ENCODE measurements around the gene POLH. TPM values are rescaled to one million over a fixed set of nuclear protein-coding genes. Genes with fewer than 3 reads are reported as not detected.

The POLH gene
- total and polyA plus RNA-seq, 2 of the 4 experiments (the other 2 are of a cell fraction): 13.3 to 26.0 TPM

DNA sequence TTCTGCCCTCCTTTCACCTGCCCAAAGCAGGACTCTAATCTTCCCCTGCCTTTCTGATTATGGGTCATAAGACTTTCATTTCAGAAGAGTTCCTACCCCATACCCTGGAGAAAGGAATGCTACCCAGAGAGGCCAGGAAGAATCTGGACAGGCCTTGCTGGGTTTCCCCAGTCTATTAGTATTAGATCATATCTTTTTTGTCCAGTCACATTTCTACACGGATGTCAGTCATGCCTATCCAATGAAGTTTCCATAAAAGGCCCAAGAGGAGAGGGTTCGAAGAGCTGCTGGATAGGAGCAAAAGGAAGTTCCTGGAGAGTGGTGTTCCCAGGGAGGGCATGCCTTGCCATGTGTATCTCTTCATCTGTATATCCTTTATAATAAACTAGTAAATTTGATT, 3.2 kb downstream of the POLH start:
- Histone ChIP-seq H3K4me3 (ENCODE audit: insufficient read depth, low read depth, low read length) (no peak overlapping the region), H2BK120ac (ENCODE audit: low read depth, low read length) (no peak overlapping the region), H3K27me3 (ENCODE audit: control insufficient read depth, insufficient read depth, low read length) (no peaks in the 10 kb centered on the region), H3K4me2 (ENCODE audit: low read depth, low read length) (no peak overlapping the region), H3K9ac (ENCODE audit: low read depth, low read length) (no peak overlapping the region), H3K18ac (ENCODE audit: low read depth, low read length) (no peak overlapping the region), H2BK15ac (ENCODE audit: low read depth, low read length) (no peak overlapping the region), H3K14ac (replicated peaks; ENCODE audit: low read depth, low read length) (no peak overlapping the region), H2AK9ac (replicated peaks; ENCODE audit: low read depth, low read length, poor library complexity) (no peak overlapping the region), H4K20me1 (ENCODE audit: insufficient read depth, low read length) (peaks cover 15% of the 10 kb centered on the region), H3K9me3 (ENCODE audit: control insufficient read depth, insufficient read depth, low read length) (no peaks in the 10 kb centered on the region), H3K4me1 (ENCODE audit: control insufficient read depth, insufficient read depth, low read length) (peaks cover 2% of the 10 kb centered on the region; the same call in 1 of the 2 replicates), H4K8ac (ENCODE audit: low read depth in 2 of 2, low read length in 2 of 2) (no peak overlapping the region), H3K56ac (ENCODE audit: extremely low read depth, insufficient read depth, low read length) (no peak overlapping the region), H2AK5ac (ENCODE audit: low read depth, low read length) (no peak overlapping the region), H2AFZ (replicated peaks; ENCODE audit: low read length, poor library complexity) (no peak overlapping the region), H4K91ac (ENCODE audit: insufficient read depth, low read depth, low read length) (no peak overlapping the region), H3K27ac (ENCODE audit: insufficient read depth, low read length) (no peak overlapping the region), H4K5ac (ENCODE audit: low read depth, low read length) (no peak overlapping the region), H3K36me3 (ENCODE audit: control insufficient read depth, insufficient read depth, low read length) (peaks cover 11% of the 10 kb centered on the region), H2BK20ac (ENCODE audit: low read depth, low read length) (no peak overlapping the region), H3K9me1 (ENCODE audit: insufficient read depth, low read length) (no peaks in the 10 kb centered on the region; the same call in 1 of the 2 replicates), H3K4ac (ENCODE audit: low read depth, low read length) (no peak overlapping the region), H2BK5ac (ENCODE audit: low read depth, low read length, poor library complexity, severe bottlenecking) (no peak overlapping the region), H3K79me1 (ENCODE audit: low read depth in 1 of 2, low read length in 2 of 2) (peaks cover 19 to 41% of the 10 kb centered on the region in 2 experiments), H3K23ac (ENCODE audit: low read depth, low read length) (no peak overlapping the region)
- DNase-seq (peak; percentile 16), ATAC-seq (ENCODE audit: low read depth) (no peak)
- ChIA-PET POLR2A (ENCODE audit: unreplicated experiment) (no interaction called here), CTCF (no interaction called here)
- TF ChIP-seq, protein P1, sequence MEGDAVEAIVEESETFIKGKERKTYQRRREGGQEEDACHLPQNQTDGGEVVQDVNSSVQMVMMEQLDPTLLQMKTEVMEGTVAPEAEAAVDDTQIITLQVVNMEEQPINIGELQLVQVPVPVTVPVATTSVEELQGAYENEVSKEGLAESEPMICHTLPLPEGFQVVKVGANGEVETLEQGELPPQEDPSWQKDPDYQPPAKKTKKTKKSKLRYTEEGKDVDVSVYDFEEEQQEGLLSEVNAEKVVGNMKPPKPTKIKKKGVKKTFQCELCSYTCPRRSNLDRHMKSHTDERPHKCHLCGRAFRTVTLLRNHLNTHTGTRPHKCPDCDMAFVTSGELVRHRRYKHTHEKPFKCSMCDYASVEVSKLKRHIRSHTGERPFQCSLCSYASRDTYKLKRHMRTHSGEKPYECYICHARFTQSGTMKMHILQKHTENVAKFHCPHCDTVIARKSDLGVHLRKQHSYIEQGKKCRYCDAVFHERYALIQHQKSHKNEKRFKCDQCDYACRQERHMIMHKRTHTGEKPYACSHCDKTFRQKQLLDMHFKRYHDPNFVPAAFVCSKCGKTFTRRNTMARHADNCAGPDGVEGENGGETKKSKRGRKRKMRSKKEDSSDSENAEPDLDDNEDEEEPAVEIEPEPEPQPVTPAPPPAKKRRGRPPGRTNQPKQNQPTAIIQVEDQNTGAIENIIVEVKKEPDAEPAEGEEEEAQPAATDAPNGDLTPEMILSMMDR (conservative IDR thresholded peaks at IDR 0.05; ENCODE audit: low read depth, low read length): no peak
- TF ChIP-seq CHD1 (IDR thresholded peaks at IDR 0.05; ENCODE audit: low read depth, low read length) (no peak), NFE2L2 (IDR thresholded peaks at IDR 0.05; ENCODE audit: low read depth, low read length) (no peak), SMC3 (IDR thresholded peaks at IDR 0.05; ENCODE audit: low read depth, low read length) (no peak), RAD21 (IDR thresholded peaks at IDR 0.05; ENCODE audit: low read length) (no peak), MXI1 (IDR thresholded peaks at IDR 0.05; ENCODE audit: borderline replicate concordance, low read depth, low read length) (no peak), RFX5 (IDR thresholded peaks at IDR 0.05; ENCODE audit: low read depth, low read length) (no peak), CEBPB (IDR thresholded peaks at IDR 0.05; ENCODE audit: low read depth, low read length) (no peak), FOS (IDR thresholded peaks at IDR 0.05; ENCODE audit: low read depth, low read length) (no peak), BHLHE40 (IDR thresholded peaks at IDR 0.05; ENCODE audit: low read depth, low read length) (no peak), MAFK (IDR thresholded peaks at IDR 0.05; ENCODE audit: low read depth, low read length) (no peak), RCOR1 (IDR thresholded peaks at IDR 0.05; ENCODE audit: insufficient replicate concordance, low read length) (no peak), ELK1 (IDR thresholded peaks at IDR 0.05; ENCODE audit: borderline replicate concordance, low read depth, low read length) (no peak), POLR2A (IDR thresholded peaks at IDR 0.05; ENCODE audit: low read depth, low read length) (no peak), MAZ (IDR thresholded peaks at IDR 0.05; ENCODE audit: borderline replicate concordance, low read depth, low read length) (no peak)
- TF ChIP-seq, protein P2, sequence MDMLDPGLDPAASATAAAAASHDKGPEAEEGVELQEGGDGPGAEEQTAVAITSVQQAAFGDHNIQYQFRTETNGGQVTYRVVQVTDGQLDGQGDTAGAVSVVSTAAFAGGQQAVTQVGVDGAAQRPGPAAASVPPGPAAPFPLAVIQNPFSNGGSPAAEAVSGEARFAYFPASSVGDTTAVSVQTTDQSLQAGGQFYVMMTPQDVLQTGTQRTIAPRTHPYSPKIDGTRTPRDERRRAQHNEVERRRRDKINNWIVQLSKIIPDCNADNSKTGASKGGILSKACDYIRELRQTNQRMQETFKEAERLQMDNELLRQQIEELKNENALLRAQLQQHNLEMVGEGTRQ (IDR thresholded peaks at IDR 0.05; ENCODE audit: low read depth, low read length): no peak
- dilution Hi-C loops (cut with HindIII; ENCODE audit: low sequenced_read_pairs, unreplicated experiment) (no loop called here), in situ Hi-C loops (cut with MboI; ENCODE audit: low sequenced_read_pairs) (no loop called here), intact Hi-C loops (cut with micrococcal nuclease) (no loop called here)
- BruUV-seq (replicated peaks): no TSS peak
- no CpG with 5 or more reads among the region's 2 CpGs for WGBS, 2 experiments (ENCODE audit: extremely low coverage in 2 of 2, insufficient read length in 1 of 2)
